GM21723 (cell line): ENCODE data around the gene PPP1CB.

Experiments
- ATAC-seq: cut with Tn5 transposase; IDR thresholded peaks from one replicate; pipeline ENCODE4 v1.9.1; 2021; ENCODE audit warnings: mild to moderate bottlenecking, moderate library complexity; ENCODE audit not compliant: unreplicated experiment

The PPP1CB gene

GRCh38 chr2:28751252-28751955, at the start of gene PPP1CB:
Gene PPP1CB, plus strand, starts transcription at chr2:28751830. Its CDS starts 295 bp downstream, at chr2:28752125.
- ATAC-seq, result peak; percentile 82

GRCh38 chr2:28702415-28702861, 49.2 kb upstream of the PPP1CB start:
- ATAC-seq, result no peak

- no peak for ATAC-seq
These were observed 48.8 kb upstream of the PPP1CB start for GRCh38 chr2:28702878-28703277.

GRCh38 chr2:28704621-28705020, 47.0 kb upstream of the PPP1CB start:
- ATAC-seq, result no peak

- no peak for ATAC-seq
These were observed 45.7 kb upstream of the PPP1CB start for GRCh38 chr2:28705751-28706440.

GRCh38 chr2:28707592-28707991, 44.0 kb upstream of the PPP1CB start:
- ATAC-seq, result no peak

GRCh38 chr2:28709101-28709500, 42.5 kb upstream of the PPP1CB start:
- no peak for ATAC-seq

- ATAC-seq, result no peak
These were observed 41.1 kb upstream of the PPP1CB start for GRCh38 chr2:28710545-28710944.

- no peak for ATAC-seq
These were observed 37.9 kb upstream of the PPP1CB start for GRCh38 chr2:28713577-28714298.

GRCh38 chr2:28716265-28716865, 35.3 kb upstream of the PPP1CB start:
- no peak for ATAC-seq

- ATAC-seq, result no peak
These were observed 34.3 kb upstream of the PPP1CB start for GRCh38 chr2:28717339-28717758.

GRCh38 chr2:28720345-28720744, 31.3 kb upstream of the PPP1CB start:
- no peak for ATAC-seq

- ATAC-seq, result no peak
These were observed 29.9 kb upstream of the PPP1CB start for GRCh38 chr2:28721601-28722191.

- no peak for ATAC-seq
These were observed 26.5 kb upstream of the PPP1CB start for GRCh38 chr2:28725021-28725711.

GRCh38 chr2:28726177-28726576, 25.5 kb upstream of the PPP1CB start:
- no peak for ATAC-seq

- ATAC-seq, result no peak
These were observed 21.9 kb upstream of the PPP1CB start for GRCh38 chr2:28729698-28730097.

- no peak for ATAC-seq
These were observed 20.9 kb upstream of the PPP1CB start for GRCh38 chr2:28730641-28731146.

- no peak for ATAC-seq
These were observed 16.1 kb upstream of the PPP1CB start for GRCh38 chr2:28735511-28735910.

GRCh38 chr2:28736034-28736433, 15.6 kb upstream of the PPP1CB start:
- no peak for ATAC-seq

- ATAC-seq, result no peak
These were observed 14.0 kb upstream of the PPP1CB start for GRCh38 chr2:28737655-28738054.
